ENCODE results near the gene IBA57. TPM values are rescaled to one million over a fixed set of nuclear protein-coding genes. Genes with fewer than 3 reads are reported as not detected.

Gene IBA57
- polyA plus RNA-seq, 12 donors = 3.6 to 9.5 (median 4.2) TPM; not detected in 1

GRCh38 chr1:228155596-228156514, 9.7 kb upstream of the IBA57 start:
- no peak for DNase-seq

DNA sequence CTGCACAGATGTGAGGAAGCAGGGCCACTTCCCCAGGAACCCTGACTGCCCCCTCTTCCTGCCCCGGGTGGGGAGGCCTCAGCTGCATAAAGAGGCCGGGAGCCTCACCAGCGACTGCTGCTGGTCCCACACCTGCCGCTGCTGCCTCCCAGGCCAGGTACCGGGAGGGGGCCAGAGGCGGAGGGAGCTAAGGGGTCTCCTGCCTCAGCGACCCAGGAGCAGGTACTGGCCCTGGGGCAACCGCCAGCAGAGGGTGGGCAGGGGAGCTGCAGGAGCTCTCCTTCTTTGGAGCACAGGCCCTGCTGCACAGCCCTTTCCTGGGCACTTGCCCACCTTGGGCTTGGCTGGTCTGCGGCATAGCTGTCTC, 9.1 kb upstream of the IBA57 start:
- DNase-seq = no peak

GRCh38 chr1:228156941-228157728, 8.5 kb upstream of the IBA57 start:
- no peak for DNase-seq

DNA sequence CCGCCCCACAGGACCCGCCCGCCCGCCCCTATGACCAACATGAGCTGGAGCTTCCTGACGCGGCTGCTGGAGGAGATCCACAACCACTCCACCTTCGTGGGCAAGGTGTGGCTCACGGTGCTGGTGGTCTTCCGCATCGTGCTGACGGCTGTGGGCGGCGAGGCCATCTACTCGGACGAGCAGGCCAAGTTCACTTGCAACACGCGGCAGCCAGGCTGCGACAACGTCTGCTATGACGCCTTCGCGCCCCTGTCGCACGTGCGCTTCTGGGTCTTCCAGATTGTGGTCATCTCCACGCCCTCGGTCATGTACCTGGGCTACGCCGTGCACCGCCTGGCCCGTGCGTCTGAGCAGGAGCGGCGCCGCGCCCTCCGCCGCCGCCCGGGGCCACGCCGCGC, 7.9 kb upstream of the IBA57 start:
- DNase-seq = no peak

GRCh38 chr1:228158151-228159007, 7.2 kb upstream of the IBA57 start:
- DNase-seq = no peak

- DNase-seq = no peak
Measured at GRCh38 chr1:228159008-228159665, 6.5 kb upstream of the IBA57 start.

- no peak for DNase-seq
Measured at GRCh38 chr1:228160201-228160761, 5.3 kb upstream of the IBA57 start.

- DNase-seq = no peak
Measured at GRCh38 chr1:228161362-228161761, 4.2 kb upstream of the IBA57 start.

DNA sequence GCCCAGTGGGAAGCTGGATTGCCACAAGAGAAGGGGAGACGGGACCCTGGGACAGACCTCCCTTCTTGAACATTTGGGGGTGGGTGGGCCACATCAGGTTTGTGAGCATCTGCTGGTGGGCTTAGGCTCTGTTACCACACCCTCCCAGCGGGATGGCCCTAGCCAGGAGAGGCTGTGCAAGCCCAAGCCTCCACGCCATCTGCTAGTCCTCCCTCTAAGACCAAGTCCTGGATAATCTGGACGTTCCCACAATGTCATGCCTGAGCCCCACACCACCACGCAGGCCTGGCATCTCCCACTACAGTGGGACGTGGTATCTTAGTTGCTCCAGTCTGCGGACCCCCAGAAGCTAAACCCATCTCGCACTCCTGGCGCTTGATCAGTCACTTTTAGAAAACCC, 3.7 kb upstream of the IBA57 start:
- DNase-seq = no peak

DNA sequence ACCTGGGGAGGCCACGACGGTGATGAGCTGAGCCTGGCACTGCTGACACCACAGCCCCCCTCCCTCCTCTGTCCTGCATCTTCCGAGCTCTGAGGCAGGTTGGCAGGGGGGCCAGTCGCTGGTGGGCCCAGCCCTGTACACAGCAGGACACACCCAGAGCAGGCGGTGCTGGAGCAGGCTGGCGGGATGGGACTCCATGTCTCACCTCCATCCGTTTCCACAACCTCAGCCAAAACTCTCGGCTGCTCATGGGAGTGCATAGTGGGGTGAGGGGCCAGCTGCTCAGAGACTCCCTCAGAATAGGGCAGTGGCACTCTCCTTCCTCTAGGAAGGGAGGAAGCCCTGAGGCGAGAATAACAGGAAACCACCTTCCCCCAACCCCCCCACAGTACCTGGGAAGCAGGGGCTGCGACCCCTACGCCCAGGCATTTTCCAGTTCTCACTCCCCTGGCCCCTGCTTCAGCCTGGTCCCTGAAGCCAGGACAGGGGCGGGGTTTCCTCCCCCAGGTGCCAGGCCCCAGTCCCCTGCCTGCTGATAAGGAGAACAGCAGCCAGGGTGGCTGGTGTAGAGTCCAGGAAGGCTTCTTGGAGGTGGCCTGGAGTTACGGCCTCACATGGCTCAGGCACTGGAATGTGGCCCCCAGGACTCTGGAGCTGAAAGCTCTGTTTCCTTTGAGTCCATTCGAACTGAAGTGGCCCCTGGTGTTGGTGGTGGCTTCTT, 3.2 kb upstream of the IBA57 start:
- DNase-seq = no peak

GRCh38 chr1:228163007-228163753, 2.4 kb upstream of the IBA57 start:
- no peak for DNase-seq

DNA sequence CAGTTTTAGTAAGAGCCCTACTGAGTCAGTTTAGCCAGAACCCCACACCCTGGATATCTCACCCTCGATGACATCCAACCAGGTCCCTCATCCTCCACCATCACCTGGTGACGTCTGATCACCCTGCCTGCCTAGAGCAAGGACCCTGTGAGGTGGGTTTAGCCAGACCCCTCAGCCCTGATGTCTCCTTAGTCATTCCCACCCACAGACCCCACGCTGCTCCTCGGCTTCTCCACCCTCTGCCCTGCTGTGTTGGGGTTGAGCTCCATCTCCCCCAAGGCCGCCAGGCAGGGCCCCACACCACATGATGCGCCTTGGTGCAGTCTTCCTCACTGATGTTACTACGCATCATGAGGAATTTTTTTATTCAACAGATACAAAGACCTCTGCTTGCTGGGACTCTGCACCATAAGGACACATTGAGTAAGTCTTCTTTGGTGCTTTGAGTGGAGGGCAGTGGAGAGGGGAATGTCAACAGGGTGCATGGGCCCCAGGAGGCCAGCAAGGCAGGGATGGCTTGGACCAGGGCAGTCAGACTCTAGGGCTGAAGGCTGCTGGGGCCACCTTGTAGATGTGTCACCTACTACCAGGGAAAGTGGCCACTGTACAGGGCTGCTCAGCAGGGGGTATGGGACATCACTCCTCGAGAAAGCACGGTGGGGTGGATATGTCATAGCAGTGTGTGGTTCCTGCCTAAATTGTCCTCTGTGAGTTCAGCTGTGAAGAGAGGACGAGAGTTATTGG, 1.7 kb upstream of the IBA57 start:
- no peak for DNase-seq

GRCh38 chr1:228164561-228165371, 838 bp upstream of the IBA57 start:
- DNase-seq = no peak

- peak; percentile 64 for DNase-seq
Measured at GRCh38 chr1:228166170-228166936, 749 bp downstream of the IBA57 start.

DNA sequence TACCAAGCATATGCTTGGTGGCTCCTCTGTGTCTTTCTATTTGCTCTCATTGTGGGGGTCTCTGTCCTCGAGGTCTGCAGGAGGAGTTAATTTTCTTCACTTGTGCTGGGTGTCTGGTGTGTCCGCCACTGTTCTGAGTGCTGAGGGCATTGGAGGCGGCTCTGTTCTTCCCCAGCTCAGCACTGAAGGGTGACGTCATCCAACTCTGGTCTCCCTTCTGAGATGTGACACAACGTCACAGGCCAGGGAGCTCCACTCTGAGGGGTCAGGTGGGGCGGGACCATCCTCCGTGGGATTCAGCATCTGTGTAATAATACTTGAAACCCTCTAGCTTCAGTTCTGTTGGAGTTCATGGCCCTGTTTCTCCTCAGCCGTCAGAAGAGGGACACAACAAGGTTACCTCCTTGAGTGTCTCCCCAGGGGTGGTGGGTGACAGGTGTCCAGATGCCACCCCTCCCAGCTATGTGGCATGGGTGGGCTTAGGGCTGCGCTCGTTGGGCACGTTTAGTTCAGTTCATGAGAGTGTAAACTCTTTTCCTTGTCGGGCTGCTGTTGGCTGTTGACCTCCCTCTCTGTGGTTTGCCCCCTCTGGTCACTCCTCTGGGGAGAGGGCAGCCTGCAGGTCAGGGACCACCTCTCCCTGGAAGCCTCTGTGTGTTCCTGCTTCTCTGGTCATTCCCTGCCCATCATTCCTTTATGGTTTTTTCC, 3.1 kb downstream of the IBA57 start:
- no peak for DNase-seq

- no peak for DNase-seq
Measured at GRCh38 chr1:228169345-228169744, 3.7 kb downstream of the IBA57 start.

GRCh38 chr1:228170666-228171065, 5.1 kb downstream of the IBA57 start:
- DNase-seq = no peak

Measured in muscle of arm (tissue), 12 donors.